ENCODE results near the gene POLH. TPM values are rescaled to one million over a fixed set of nuclear protein-coding genes. Genes with fewer than 3 reads are reported as not detected.
A peak's percentile ranks its signal among the peaks of the same experiment; 100 is the strongest.

POLH gene
- total and polyA plus RNA-seq, 9 of the 15 experiments (the other 6 are each of a cell fraction or from before 2014, with no cell fraction given) = 5.8 to 31.6 (median 20.6) TPM

DNA sequence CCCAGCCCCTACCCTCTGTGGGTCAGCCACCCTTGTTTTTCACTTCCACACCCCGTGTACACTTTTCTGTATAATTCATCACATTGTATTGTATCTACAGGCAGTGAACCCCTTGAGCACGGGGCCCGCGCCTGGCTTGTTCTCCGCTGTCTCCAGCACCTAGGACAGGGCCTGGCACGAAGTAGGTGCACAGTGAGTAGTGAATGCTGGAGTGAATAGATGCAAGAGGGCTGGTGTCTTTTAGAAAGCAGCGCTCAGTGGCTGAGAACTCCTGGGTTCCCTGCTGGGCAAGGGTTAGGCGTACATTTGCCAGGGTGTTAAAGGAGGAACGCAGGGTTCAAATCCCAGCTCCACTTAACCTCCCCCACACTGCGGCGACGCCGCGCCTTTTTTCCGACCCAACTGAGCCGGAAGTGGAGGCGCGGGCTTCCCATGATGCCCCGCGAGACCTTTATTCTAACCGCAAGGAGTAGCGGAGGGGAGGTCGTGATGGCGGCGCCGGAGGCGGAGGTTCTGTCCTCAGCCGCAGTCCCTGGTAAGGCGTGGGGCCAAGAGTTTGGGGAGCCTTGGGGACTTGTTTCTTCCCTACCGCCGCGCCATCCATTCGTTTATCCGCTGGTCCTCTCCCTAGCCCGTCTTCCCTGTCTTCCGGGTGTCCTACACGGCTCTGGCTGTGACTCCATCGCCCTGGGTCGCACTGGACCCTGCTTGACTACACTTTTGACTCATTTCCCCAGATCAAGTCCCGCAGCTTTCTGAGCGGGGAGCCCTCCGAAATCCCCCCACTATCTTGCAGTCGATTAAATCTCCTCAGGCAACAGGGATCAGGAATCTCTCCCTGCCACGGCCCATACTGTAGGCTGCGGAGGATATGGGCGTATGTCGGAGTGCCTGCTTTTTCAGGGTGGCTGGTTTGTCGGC lies 59.7 kb downstream of the POLH start, which contains the start of gene MAD2L1BP (continued):
- no peak for TF ChIP-seq ZNF282 (CRISPR knock-in tag; IDR thresholded peaks at IDR 0.05)
- no peak for TF ChIP-seq ZNF384 (IDR thresholded peaks at IDR 0.05; ENCODE audit: low read depth, low read length)
- TF ChIP-seq ZNF239 (CRISPR knock-in tag; IDR thresholded peaks at IDR 0.05) = peak; percentile 24; the same call in 1 of the 2 replicates
- 0 out of 2 replicates have a peak, but pooled peaks have one; percentile 34 for TF ChIP-seq TCF7 (IDR thresholded peaks at IDR 0.05; ENCODE audit: borderline replicate concordance)
- no peak for TF ChIP-seq ELF4 (CRISPR knock-in tag; IDR thresholded peaks at IDR 0.05)
- peak; percentile 45; the same call in 1 of the 2 replicates for TF ChIP-seq LEF1 (IDR thresholded peaks at IDR 0.05)
- TF ChIP-seq, protein P1, sequence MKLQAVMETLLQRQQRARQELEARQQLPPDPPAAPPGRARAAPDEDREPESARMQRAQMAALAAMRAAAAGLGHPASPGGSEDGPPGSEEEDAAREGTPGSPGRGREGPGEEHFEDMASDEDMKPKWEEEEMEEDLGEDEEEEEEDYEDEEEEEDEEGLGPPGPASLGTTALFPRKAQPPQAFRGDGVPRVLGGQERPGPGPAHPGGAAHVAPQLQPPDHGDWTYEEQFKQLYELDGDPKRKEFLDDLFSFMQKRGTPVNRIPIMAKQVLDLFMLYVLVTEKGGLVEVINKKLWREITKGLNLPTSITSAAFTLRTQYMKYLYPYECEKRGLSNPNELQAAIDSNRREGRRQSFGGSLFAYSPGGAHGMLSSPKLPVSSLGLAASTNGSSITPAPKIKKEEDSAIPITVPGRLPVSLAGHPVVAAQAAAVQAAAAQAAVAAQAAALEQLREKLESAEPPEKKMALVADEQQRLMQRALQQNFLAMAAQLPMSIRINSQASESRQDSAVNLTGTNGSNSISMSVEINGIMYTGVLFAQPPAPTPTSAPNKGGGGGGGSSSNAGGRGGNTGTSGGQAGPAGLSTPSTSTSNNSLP (IDR thresholded peaks at IDR 0.05; ENCODE audit: borderline replicate concordance, low read depth, low read length) = no peak
- TF ChIP-seq, protein P2, sequence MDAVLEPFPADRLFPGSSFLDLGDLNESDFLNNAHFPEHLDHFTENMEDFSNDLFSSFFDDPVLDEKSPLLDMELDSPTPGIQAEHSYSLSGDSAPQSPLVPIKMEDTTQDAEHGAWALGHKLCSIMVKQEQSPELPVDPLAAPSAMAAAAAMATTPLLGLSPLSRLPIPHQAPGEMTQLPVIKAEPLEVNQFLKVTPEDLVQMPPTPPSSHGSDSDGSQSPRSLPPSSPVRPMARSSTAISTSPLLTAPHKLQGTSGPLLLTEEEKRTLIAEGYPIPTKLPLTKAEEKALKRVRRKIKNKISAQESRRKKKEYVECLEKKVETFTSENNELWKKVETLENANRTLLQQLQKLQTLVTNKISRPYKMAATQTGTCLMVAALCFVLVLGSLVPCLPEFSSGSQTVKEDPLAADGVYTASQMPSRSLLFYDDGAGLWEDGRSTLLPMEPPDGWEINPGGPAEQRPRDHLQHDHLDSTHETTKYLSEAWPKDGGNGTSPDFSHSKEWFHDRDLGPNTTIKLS (IDR thresholded peaks at IDR 0.05; ENCODE audit: borderline replicate concordance, low read depth) = peak; percentile 57; the same call in 1 of the 2 replicates
- TF ChIP-seq ZNF133 (CRISPR knock-in tag; IDR thresholded peaks at IDR 0.05) = no peak
- peak; percentile 87 for TF ChIP-seq CREM (IDR thresholded peaks at IDR 0.05; ENCODE audit: low read depth)
- no peak; the same call in 1 of the 2 replicates for TF ChIP-seq HSF4 (CRISPR knock-in tag; IDR thresholded peaks at IDR 0.05; ENCODE audit: borderline replicate concordance)
- TF ChIP-seq, protein P3, sequence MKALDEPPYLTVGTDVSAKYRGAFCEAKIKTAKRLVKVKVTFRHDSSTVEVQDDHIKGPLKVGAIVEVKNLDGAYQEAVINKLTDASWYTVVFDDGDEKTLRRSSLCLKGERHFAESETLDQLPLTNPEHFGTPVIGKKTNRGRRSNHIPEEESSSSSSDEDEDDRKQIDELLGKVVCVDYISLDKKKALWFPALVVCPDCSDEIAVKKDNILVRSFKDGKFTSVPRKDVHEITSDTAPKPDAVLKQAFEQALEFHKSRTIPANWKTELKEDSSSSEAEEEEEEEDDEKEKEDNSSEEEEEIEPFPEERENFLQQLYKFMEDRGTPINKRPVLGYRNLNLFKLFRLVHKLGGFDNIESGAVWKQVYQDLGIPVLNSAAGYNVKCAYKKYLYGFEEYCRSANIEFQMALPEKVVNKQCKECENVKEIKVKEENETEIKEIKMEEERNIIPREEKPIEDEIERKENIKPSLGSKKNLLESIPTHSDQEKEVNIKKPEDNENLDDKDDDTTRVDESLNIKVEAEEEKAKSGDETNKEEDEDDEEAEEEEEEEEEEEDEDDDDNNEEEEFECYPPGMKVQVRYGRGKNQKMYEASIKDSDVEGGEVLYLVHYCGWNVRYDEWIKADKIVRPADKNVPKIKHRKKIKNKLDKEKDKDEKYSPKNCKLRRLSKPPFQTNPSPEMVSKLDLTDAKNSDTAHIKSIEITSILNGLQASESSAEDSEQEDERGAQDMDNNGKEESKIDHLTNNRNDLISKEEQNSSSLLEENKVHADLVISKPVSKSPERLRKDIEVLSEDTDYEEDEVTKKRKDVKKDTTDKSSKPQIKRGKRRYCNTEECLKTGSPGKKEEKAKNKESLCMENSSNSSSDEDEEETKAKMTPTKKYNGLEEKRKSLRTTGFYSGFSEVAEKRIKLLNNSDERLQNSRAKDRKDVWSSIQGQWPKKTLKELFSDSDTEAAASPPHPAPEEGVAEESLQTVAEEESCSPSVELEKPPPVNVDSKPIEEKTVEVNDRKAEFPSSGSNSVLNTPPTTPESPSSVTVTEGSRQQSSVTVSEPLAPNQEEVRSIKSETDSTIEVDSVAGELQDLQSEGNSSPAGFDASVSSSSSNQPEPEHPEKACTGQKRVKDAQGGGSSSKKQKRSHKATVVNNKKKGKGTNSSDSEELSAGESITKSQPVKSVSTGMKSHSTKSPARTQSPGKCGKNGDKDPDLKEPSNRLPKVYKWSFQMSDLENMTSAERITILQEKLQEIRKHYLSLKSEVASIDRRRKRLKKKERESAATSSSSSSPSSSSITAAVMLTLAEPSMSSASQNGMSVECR (CRISPR knock-in tag; IDR thresholded peaks at IDR 0.05) = peak; percentile 55
- TF ChIP-seq NR4A1 (CRISPR knock-in tag; IDR thresholded peaks at IDR 0.05) = peak; percentile 77; the same call in 1 of the 2 replicates
- peak; percentile 88; the same call in 1 of the 2 replicates for TF ChIP-seq NR4A1 (tag; IDR thresholded peaks at IDR 0.05)
- no peak for TF ChIP-seq RBM34 (IDR thresholded peaks at IDR 0.05; ENCODE audit: borderline replicate concordance, insufficient read depth, low read length)
- TF ChIP-seq TCF3 (CRISPR knock-in tag; IDR thresholded peaks at IDR 0.05) = peak; percentile 41; the same call in 1 of the 2 replicates
- TF ChIP-seq TARDBP (IDR thresholded peaks at IDR 0.05) = 0 out of 2 replicates have a peak, but pooled peaks have one; percentile 26
- TF ChIP-seq RBM22 (IDR thresholded peaks at IDR 0.05; ENCODE audit: low read depth, low read length, poor library complexity, severe bottlenecking) = no peak
- TF ChIP-seq, protein P4, sequence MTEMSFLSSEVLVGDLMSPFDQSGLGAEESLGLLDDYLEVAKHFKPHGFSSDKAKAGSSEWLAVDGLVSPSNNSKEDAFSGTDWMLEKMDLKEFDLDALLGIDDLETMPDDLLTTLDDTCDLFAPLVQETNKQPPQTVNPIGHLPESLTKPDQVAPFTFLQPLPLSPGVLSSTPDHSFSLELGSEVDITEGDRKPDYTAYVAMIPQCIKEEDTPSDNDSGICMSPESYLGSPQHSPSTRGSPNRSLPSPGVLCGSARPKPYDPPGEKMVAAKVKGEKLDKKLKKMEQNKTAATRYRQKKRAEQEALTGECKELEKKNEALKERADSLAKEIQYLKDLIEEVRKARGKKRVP (CRISPR knock-in tag; IDR thresholded peaks at IDR 0.05) = no peak
